Lower lobe of right lung (tissue), 2 donors: Measurements from ENCODE around the gene WNT7A. TPM values are rescaled to one million over a fixed set of nuclear protein-coding genes. Genes with fewer than 3 reads are reported as not detected.

Experiments used
- ATAC-seq, 2 donors: fragments of 200-7000 bp; cut with Tn5 transposase; one replicate each; pipeline ENCODE4 v1.9.1; 2020 to 2022; ENCODE audit warnings: mild to moderate bottlenecking in 2 of 2, moderate library complexity in 2 of 2
- DNase-seq: peaks from one replicate; pipeline ENCODE4 v3.0.0-alpha.2; 2020
- H3K27ac ChIP-seq: fragments of 200-600 bp; one replicate; pipeline ENCODE4 v1.8.0; 2022
- H3K27me3 ChIP-seq: fragments of 200-600 bp; one replicate; pipeline ENCODE4 v1.8.0; 2022; ENCODE audit warnings: low read depth
- H3K36me3 ChIP-seq: fragments of 200-600 bp; one replicate; pipeline ENCODE4 v1.8.0; 2022; ENCODE audit warnings: mild to moderate bottlenecking
- H3K4me1 ChIP-seq: fragments of 200-600 bp; one replicate; pipeline ENCODE4 v1.8.0; 2022
- H3K4me3 ChIP-seq: fragments of 200-600 bp; one replicate; pipeline ENCODE4 v1.8.0; 2022; ENCODE audit warnings: mild to moderate bottlenecking
- H3K9me3 ChIP-seq: fragments of 200-600 bp; one replicate; pipeline ENCODE4 v1.8.0; 2022
- intact Hi-C: fragments of 100-400 bp; cut with DNase I; formaldehyde crosslinking; loops from one replicate; pipeline ENCODE4 v1.11.0; 2022
- total RNA-seq: library from RNA; stranded (reverse); fragmentation: NEBNext Ultra II Directional; extraction: Animal tissue kit (Norgen Biotek cat#: 25700); gene quantifications from one replicate; pipeline ENCODE4 v1.2.1, GENCODE V29; 2021
- TF ChIP-seq, protein P1 (sequence below): fragments of 200-600 bp; IDR thresholded peaks from one replicate; pipeline ENCODE4 v1.8.0; 2022; ENCODE audit warnings: antibody characterized with exemption, mild to moderate bottlenecking
- donor health status: DM: no; HTN: yes; CAD: no; lungs with severe emphysema.

The WNT7A gene
- total RNA-seq, 1 donor from 2014 or later = 4.1 TPM

DNA sequence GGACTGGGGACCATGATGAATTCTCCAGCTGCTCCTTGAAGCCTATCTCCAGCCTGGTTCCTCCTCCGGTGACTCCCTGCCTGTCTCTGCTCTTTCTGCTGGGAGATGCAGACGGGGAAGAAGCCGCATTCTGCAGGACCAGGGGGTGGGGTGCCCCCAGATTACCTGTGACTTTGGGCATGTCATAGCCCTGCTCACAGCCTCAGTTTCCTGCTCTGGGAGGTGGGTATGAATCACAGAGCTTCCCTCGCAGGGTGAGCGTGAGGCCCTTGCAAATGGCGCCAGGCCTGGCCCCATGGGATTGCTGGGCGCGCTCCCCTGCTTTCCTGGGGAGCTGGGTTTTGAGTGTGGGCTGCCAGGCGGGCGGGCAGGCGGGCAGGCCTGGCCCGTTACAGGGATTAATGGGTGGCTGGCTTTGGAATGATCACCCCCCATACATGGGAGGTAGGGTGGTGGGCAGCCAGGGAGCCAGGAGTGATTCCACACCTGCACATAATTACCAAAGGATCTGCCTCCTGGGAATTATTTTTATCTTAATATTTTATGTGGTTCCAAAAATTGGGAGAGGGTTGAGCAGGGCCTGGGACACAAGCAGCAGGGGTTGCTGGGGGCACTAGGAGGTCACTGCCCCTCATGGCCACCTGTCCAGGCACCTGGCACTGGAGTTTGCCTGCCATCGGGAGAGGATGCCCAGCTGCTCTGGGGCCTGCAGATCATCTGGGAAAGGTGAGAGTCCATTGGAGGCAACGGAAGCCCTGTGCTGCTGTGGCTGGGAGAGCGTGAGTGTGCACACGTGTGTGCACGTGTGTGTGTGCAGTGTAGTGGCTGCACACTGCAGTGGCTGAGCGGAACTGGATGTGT, 106.8 kb downstream of the WNT7A start:
- DNase-seq (no peak), ATAC-seq (no peak)
- H3K27me3 ChIP-seq = no peaks in the 10 kb centered on the region
- H3K4me3 ChIP-seq = no peak overlapping the region
- intact Hi-C loops = no loop called here
- H3K36me3 ChIP-seq = no peaks in the 10 kb centered on the region
- TF ChIP-seq, protein P1, sequence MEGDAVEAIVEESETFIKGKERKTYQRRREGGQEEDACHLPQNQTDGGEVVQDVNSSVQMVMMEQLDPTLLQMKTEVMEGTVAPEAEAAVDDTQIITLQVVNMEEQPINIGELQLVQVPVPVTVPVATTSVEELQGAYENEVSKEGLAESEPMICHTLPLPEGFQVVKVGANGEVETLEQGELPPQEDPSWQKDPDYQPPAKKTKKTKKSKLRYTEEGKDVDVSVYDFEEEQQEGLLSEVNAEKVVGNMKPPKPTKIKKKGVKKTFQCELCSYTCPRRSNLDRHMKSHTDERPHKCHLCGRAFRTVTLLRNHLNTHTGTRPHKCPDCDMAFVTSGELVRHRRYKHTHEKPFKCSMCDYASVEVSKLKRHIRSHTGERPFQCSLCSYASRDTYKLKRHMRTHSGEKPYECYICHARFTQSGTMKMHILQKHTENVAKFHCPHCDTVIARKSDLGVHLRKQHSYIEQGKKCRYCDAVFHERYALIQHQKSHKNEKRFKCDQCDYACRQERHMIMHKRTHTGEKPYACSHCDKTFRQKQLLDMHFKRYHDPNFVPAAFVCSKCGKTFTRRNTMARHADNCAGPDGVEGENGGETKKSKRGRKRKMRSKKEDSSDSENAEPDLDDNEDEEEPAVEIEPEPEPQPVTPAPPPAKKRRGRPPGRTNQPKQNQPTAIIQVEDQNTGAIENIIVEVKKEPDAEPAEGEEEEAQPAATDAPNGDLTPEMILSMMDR = no peak
- H3K27ac ChIP-seq = no peak overlapping the region
- H3K9me3 ChIP-seq = no peaks in the 10 kb centered on the region
- no peaks in the 10 kb centered on the region for H3K4me1 ChIP-seq

DNA sequence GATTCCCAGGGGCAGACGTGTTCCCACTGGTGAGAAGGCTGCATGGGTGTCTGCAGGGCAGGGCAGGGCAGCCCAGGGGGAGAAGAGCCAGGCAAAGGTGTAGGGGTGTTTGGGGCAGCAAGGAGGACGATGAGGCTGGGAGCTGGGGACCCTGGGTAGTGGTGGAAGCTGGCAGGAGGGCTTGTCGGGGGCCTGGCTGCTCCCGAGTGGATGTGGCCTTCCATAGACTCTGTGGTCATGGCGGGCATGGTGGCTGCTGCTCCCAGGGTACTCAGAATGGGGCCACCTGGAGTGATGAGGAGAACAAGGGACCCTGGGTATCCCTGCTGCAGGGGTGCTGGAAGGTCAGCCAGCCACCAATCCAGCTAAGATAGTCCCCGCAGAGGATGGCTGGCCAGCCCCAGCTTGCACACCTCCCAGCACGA, 107.5 kb downstream of the WNT7A start:
- no peaks in the 10 kb centered on the region for H3K36me3 ChIP-seq
- intact Hi-C loops = no loop called here
- no peaks in the 10 kb centered on the region for H3K9me3 ChIP-seq
- no peaks in the 10 kb centered on the region for H3K27me3 ChIP-seq
- ATAC-seq = no peak
- no peak overlapping the region for H3K27ac ChIP-seq
- no peaks in the 10 kb centered on the region for H3K4me1 ChIP-seq
- no peak overlapping the region for H3K4me3 ChIP-seq
- no peak for DNase-seq
- TF ChIP-seq, protein P1 = no peak

DNA sequence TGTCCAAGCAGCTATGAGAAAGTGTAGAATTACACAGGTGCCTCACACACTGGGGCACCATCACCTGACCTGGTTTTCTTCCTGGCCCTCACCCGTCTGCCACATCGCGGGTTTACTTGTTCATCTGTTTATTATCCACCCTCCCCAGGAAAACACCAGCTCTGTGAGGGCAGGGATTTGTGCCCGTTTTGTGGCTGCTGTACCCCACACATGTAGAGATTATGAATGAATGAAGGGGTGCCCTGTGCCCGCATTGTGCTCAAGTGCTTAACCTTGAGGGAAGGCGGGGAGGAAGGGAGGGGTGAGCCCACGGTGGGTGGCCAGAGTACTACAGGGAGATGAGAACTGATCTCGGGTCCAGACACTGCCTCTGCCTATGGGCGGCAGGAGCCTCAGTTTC, 108.4 kb downstream of the WNT7A start:
- H3K4me1 ChIP-seq = no peaks in the 10 kb centered on the region
- no peak overlapping the region for H3K4me3 ChIP-seq
- no peaks in the 10 kb centered on the region for H3K27me3 ChIP-seq
- no peak overlapping the region for H3K27ac ChIP-seq
- DNase-seq (no peak), ATAC-seq (no peak)
- intact Hi-C loops = no loop called here
- H3K9me3 ChIP-seq = no peaks in the 10 kb centered on the region
- TF ChIP-seq, protein P1 = no peak
- no peaks in the 10 kb centered on the region for H3K36me3 ChIP-seq

DNA sequence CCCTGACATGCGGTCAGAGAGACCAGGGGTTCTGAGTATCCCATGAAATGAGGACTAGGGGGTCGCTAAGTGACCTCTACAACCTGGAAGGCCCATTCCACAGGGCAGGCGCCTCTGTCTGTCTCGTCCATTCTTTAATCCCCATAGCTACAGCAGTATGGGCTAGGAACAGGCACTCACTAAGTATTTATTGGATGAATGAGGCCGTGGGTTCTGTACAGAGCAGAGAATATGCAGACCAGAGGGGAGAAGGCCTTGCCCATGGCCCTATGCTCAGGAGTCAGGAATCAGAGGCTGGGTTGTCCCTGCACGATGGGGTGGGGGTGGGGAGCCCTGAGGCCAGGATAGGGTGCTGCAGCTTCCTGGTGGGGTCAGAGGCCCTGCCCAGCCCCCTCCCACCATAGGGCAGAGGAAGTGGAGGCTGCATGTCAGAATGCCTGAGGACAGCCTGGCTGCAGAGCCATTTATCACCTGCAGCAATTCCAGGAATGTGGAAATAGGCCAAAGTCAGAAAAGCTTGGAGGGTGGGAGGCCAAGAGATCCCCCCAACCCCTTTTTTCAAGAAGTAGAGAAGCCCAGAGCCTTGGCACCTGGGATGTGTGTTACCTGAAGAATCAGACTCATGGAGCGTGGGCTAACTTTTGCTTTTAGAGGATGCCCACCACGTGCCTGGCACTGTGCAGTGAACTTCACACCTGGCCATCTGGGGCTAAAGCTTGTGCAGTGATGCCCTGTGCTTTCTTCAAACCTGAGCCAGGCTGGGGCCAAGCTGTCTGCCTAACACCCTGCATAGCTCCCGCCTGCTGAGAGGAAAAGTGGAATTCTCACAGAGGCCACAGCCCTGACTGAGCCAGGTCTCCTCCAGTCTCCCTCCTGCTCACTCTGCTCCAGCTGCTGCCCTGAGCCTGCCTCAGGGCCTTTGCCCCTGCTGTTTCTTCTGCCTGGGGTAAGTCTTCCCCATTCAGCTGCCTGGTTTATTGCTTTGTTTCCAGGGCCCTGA, 109.4 kb downstream of the WNT7A start:
- no peak for DNase-seq
- Histone ChIP-seq H3K36me3 (no peaks in the 10 kb centered on the region), H3K9me3 (no peaks in the 10 kb centered on the region), H3K27ac (no peak overlapping the region), H3K4me1 (no peaks in the 10 kb centered on the region), H3K4me3 (no peak overlapping the region), H3K27me3 (no peaks in the 10 kb centered on the region)
- intact Hi-C loops = no loop called here
- TF ChIP-seq, protein P1 = no peak
- no peak for ATAC-seq

DNA sequence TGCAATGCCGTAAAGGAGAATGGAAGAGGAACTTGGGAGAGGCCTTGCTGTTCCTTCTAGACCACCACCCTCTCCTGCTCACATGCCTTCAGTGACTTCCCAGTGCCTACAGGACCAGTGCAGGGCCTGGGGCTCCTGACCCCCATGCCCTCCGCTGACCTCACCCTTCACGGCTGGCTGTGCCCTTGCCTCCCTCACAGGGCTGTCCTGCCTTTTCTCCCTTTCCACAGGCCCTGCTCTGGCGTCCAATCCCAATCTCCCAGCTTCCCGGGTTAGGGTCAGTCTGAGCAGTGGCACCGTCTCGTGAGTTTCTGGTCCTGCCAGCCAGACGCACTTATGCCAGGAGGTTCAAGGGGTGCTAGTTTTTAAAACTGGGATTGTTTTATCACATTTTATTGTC, 110.4 kb downstream of the WNT7A start:
- no peak for ATAC-seq
- TF ChIP-seq, protein P1 = no peak
- no peaks in the 10 kb centered on the region for H3K36me3 ChIP-seq
- H3K4me3 ChIP-seq = no peak overlapping the region
- DNase-seq = no peak
- intact Hi-C loops = no loop called here
- no peaks in the 10 kb centered on the region for H3K9me3 ChIP-seq
- H3K27me3 ChIP-seq = no peaks in the 10 kb centered on the region
- H3K4me1 ChIP-seq = no peaks in the 10 kb centered on the region
- no peak overlapping the region for H3K27ac ChIP-seq
